GM12892 (cell line): ENCODE results near the gene FBXW9.

Experiments
- POLR2A ChIP-seq: IDR thresholded peaks from 2 replicates; pipeline ENCODE4 v1.6.1; 2011; ENCODE audit warnings: low read depth, low read length, control low read depth
- TAF1 ChIP-seq: IDR thresholded peaks from 2 replicates; pipeline ENCODE4 v1.6.1; 2011; ENCODE audit warnings: low read depth, mild to moderate bottlenecking, control low read depth, low read length, borderline replicate concordance

DNA sequence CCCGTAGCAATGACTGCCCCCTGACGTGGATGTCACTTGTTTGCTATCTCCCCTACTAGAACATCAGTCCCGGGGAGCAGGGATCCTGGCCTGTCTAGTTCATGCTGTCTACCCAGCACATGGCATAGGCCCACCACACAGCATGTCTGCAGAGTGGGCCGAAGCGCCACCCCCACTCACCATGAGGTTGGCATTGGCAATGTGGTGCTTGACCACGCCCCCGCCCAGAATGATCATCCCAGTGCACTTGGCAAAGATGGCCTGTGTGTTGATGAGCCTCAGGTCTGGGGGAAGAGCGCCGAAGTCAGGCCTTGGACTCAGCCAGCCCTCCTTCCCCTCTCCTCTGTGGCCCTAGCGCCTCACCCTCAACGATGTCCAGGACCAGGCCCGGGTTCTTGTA, 19.5 kb downstream of the FBXW9 start:
- TF ChIP-seq POLR2A: no peak; the same call in 1 of the 2 replicates
- no peak for TF ChIP-seq TAF1
